NCI-H526 (cell line): ENCODE data around the gene SPATC1L.
"Not testable (repeated sequence)": the region's sequence is repeated elsewhere in the genome, so short reads cannot be mapped to it uniquely, and the experiment has no call there.

Experiments
- DNase-seq, 2 experiments: peaks; one replicate each; lab custom pipeline; 2025; lab: John Stamatoyannopoulos, UW

The SPATC1L gene

DNA sequence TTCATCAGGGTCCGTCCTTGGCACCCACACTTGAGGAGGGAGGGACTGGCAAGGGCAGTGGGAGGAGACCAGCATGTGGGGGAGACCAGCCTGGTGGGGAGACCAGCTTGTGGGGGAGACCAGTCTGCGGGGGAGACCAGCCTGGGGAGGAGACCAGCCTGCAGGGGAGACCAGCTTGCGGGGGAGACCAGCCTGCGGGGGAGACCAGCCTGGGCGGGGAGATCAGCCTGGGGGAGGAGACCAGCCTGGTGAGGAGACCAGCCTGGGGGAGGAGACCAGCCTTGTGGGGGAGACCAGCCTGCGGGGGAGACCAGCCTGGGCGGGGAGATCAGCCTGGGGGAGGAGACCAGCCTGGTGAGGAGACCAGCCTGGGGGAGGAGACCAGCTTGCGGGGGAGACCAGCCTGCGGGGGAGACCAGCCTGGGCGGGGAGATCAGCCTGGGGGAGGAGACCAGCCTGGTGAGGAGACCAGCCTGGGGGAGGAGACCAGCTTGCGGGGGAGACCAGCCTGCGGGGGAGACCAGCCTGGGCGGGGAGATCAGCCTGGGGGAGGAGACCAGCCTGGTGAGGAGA lies 836 bp downstream of the SPATC1L start:
- DNase-seq: peak in 1 of 2 experiments; percentile 15

DNA sequence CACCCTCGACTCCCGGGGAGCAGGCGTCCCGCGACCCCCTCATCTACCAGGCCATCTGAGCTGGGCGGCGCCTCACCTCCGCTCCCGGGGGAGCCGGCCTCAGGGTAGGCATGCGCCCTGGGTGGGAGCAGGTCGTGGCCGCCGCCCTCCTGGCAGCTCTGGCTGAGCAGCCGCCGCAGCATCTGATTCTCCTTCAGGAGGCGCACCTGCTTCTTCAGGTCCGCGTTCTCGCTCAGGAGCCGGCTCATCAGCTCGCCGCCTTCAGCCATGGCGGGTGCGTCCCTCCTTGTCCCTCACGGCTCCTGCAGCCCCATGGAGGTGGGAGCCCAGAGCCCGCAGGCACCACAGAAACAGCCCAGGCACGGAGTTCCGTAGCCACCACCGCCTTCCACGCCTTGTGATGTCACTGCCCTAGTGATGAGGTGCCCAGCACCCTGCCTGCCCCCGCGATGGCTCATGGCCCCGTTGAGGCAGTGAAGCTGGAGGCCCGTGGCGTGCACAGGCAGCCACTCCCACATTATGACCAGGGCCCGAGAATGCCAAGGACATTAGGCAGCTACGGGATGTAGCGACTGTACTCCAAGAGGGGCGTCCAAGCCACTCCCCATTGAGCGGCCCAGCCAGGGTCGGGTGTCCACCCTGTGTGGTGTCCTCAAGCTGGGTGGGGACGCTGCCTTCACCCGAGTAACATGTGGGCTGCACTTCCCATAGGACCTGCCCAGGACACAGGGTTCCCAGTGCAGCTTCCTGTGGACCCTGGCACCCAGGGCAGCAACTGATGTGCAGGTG lies 1.5 kb downstream of the SPATC1L start:
- DNase-seq: no peak

DNA sequence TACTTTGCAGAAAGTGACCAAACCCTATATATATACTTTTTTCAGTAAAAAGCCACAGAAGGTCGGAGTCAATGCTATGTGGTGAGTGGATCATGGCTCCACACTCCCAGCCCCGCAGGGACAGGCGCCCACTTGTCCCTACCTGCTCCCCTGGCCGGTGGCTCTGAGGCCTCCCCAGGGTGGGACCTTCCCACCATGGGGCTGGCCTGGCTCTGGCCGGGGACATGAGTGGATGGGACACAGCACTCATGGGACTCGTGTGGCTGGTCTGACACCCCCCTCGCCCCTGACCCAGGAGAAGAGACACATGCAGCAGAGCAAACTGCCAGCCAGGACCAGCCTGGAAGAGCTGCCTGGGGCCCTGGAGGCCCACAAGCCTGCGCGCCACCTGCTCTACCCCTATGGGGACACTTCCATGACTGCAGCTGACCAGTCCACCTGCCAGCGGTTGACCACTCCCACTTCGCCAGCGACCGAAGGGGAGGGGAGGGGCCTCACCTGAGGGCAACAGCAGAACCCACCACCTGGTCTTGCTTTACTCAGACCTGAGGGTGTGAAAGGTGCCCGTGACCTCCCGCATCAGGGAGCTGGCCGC lies 2.2 kb downstream of the SPATC1L start:
- no peak for DNase-seq

DNA sequence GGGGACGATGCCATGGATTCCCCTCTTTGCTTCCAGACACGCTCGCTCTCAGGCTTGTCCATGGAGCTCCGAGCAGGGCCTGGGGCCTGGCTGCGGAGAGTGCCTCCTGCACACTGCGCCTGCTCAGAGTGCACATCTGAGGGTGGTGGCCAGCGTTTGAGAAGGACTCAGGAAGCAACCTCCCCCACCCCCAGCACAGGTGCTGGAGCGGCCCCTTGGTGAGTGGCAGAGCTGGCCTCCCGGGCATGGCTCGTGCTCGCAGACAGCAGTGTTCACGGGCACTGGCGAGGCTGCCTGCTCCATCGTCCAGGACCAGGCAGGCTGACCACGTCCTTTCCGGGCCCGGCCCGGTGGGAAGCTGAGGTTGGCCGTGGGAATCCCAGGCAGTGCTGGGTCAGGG lies 2.8 kb downstream of the SPATC1L start:
- DNase-seq: no peak

DNA sequence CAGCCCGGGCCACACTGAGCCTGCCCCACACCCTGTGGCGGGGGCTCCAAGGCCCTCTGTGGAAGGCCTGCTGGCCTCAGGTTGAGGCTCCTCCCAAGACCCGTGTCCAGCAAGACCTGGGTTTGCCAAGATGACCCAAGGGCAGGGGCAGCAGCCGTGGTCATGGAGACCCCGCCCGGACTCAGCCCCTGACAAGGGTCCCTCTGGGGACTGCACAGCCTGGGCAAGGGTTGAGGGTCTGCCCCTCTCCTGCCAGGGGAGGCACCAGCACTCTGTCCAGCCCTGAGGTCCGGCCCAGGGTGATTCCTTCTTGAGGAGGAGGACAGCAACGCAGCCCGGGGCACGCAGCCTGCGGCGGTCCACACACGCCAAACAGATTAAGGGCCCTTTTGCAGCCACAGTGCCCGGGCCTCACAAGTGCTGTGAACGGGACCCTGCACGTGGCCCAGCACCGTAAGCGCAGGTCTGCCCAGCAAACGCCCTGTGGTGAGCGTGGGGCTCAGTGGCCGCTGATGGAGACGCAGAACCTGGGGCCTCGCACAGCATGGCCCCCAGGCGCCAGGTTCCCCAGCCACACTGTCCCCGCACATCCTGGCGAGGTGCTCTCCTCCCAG lies 3.4 kb downstream of the SPATC1L start:
- no peak for DNase-seq

DNA sequence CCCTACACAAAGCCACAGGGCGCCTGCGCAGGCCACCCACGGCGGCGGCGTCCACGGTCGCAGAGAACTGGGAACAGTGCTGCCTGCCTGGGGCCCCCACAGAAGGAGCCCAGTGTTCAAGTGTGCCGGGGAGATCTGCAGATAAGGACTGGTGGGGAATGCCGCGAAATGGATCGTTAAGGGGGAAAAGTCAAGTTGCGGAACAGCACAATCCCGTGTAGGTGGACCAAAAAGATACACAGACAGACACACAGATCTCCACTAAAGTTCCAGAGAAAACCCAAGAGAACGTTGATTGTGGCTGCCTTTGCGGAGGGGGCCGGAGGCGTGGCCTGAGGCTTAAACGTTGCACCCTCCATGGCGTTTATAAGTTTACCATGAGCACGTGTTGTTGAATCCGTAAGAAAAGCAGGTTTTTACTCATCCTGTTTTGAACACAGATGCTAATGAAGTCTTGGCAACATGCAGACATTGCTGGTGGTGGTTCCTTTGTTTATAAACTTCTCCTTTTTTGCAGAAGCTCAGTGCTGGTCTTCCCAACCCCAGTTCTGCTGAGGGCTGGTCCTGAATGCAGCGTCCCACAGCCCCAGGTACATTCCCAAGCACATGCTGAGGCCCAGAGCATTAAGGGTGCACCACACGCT lies 4.1 kb downstream of the SPATC1L start:
- DNase-seq: no peak

DNA sequence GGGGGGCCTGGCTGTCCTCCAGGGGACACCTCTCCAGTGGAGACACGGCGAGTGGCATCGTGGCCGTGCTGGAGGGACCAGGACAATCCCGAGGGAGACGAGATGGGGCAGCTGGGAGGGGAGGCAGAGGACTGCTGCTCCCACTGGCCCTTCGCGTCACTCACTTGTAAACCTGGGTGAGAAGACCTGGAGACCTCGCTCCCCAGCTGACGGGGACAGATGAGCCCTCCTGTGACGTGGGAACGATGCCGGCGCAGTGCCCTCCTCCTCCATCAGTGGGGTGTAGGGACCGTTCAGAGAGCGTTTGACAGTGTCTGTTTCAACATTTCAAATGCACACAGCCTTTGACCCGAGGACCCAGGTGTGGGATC lies 4.6 kb downstream of the SPATC1L start:
- DNase-seq: no peak

DNA sequence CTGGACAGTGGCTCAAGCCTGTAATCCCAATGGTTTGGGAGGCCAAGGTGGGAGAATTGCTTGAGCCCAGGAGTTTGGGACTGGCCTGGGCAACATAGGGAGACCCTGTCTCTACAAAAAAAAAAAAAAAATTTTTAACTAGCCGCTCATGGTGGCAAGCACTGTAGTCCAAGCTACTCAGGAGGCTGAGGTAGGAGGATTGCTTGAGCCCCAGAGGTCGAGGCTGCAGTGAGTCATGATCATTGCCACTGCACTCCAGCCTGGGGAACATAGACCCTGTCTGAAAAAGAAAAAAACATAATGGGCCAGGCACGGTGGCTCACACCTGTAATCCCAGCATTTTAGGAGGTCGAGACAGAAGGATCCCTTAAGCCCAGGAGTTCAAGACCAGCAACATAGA lies 5.3 kb downstream of the SPATC1L start:
- DNase-seq: no peak

DNA sequence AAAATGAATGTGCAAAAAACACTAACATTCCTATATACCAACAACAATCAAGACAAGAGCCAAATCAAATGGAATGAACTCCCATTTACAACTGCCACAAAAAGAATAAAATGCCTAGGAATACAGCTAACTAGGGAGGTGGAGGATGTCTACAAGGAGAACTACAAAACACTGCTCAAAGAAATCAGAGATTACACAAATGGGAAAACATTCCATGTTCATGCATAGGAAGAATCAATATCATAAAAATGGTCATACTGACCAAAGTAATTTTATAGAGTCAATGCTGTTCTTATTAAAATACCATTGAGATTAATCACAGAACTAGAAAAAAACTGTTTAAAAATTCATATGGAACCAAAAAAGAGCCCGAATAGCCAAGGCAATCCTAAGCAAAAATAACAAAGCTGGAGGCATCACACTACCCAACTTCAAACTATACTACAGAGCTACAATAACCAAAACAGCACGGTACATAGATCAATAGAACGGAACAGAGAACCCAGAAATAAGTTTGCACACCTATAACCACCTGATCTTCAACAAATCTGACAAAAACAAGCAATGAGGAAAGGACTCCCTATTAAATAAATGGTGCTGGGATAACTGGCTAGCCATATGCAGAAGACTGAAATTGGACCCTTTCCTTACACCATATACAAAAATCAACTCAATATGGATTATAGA lies 7.7 kb downstream of the SPATC1L start:
- DNase-seq: not testable (repeated sequence)

DNA sequence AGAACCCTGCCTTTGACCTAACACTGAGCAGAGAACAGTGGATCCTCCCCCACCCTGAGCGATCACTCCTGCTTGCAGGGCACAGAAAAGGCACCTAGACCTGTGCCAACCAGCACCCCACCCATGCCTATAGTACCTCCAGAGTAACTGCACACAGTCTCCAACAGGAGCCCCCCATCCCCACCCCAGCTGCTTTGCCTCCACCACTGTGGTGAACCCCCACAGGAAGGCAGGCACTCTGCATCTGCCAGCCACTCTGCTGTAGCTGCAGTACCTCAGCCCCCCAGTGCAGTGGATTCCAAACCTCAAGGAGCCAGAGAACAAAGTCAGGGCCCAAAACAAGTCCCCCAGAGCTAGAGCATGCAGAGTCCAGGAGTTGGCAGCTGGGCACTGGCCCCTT lies 10.7 kb downstream of the SPATC1L start:
- no peak for DNase-seq

DNA sequence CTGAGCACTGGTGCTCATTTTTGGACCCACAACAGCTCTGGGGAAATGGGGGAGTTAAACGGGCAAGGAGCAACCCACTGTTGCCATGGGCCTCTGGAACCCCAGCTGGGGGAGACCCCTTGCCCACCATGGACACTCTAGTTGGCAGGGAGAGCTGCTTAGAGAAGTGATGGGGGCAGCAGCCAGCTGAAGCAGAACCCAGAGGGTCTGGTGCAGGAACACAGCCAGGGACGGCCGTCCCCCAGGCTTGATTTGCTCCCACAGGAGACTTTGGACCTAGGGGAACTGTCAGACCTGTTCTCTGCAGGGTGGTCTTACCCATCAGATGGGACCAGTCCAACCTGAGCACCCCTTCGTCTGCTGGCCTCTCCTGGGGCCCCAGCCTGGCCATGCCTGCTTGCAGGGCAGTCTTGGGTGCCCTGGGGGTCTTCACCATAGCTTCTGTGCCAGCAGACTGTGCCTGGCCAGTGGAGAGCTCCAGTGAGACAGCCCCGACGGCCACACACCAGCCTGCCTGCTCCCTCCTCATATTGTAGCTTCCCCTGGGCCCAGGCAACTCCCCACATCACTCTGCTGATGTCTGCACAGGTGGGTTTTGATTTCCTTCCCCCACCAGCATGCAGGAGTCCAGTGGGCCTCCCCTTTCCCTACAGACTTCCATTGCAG lies 11.3 kb downstream of the SPATC1L start:
- DNase-seq: no peak

DNA sequence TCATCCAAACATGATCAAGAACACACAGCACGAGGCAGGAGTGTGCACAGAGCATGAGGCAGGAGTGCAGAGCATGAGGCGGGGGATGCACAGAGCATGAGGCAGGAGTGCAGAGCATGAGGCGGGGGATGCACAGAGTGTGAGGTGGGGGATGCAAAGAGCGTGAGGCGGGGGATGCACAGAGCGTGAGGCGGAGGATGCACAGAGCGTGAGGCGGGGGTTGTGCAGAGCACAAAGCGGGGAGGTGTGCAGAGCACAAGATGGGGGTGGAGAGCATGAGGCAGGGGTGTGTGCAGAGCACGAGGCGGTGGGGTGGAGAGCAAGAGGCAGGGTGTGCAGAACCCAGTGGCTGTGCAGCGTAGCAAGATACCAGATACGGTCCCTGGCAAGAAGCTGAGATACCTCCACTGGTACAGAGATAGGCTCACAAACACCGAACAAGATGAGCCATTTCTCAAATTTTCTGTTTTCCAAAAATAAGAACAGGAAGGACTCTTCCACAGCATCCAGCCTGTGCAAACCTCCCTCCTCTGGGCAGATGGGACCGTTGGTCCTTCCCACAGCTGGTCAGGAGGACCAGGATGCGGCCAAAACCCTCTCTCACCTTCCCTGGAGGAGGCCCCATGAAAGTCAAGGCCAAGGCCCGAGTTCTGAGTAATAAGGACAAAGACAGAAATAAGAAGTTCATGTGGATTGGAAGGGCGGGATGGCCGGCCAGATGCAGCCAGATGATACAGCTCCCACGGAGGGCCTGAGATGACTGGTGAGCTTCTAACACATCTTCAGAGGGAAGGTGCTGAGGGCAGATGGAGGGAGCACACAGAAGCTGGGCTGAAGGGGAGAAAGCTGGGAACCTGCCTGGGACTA lies 12.0 kb downstream of the SPATC1L start:
- no peak for DNase-seq

DNA sequence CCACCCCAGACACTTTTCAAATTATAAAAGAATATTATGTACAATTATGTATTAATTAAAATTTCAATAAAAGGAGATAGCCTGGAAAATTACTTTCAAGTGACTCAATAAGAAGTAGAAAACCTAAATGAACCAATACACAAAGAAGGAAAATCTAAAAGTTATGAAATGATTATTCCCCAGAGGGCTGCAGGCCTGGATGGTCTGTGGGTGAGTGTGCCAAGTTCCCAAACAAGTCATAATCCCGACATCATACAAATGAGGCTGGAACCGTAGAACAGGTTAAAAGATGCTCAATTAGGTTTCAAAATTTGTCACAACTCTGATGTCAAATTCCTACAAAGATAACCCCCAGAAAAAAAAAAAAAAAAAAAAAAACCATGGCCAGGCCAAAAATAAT lies 12.7 kb downstream of the SPATC1L start:
- DNase-seq: no peak

DNA sequence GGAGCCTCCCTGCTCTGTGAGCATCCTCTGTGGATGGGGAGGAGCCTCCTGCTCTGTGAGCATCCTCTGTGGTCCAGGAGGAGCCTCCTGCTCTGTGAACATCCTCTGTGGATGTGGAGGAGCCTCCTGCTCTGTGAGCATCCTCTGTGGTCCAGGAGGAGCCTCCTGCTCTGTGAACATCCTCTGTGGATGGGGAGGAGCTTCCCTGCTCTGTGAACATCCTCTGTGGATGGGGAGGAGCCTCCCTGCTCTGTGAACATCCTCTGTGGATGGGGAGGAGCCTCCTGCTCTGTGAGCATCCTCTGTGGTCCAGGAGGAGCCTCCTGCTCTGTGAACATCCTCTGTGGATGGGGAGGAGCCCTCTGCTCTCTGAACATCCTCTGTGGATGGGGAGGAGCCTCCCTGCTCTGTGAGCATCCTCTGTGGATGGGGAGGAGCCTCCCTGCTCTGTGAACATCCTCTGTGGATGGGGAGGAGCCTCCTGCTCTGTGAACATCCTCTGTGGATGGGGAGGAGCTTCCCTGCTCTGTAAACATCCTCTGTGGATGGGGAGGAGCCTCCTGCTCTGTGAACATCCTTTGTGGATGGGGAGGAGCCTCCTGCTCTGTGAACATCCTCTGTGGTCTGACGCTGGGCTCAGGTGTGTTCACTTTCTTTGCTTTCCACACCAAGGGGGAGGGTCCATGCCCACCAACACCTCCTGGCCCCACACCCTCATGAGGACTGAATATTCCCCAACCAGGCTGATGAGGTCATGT lies 13.6 kb downstream of the SPATC1L start:
- not testable (repeated sequence) for DNase-seq

DNA sequence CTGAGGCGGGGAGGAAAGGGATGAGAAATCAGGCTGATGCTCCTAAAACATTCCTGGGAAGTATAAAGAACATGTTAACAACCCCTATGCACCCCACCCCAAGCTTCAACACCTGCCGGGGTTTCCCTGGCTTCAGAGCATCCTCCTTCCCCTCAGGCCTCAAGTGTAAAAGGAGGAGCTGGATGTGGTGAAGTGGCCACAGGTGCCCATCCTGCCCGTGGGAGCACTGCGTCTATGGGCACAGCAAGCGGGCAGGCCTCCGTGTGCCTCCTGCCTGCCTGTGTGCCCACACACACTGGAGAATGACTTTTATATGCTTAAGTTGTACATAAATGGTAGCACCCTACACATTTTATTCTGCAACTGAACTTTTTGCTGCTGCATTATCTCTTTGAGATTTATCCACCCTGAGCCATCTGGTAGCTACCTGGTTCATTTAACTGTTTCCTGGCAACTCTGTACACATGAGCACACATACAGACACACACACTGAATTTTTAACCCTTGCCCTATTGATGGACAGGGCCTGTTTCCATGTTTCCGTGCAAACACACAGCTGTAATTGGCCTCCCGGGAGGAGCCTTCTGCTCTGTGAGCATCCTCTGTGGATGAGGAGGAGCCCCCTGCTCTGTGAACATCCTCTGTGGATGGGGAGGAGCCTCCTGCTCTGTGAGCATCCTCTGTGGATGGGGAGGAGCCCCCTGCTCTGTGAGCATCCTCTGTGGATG lies 15.4 kb downstream of the SPATC1L start:
- DNase-seq: no peak

DNA sequence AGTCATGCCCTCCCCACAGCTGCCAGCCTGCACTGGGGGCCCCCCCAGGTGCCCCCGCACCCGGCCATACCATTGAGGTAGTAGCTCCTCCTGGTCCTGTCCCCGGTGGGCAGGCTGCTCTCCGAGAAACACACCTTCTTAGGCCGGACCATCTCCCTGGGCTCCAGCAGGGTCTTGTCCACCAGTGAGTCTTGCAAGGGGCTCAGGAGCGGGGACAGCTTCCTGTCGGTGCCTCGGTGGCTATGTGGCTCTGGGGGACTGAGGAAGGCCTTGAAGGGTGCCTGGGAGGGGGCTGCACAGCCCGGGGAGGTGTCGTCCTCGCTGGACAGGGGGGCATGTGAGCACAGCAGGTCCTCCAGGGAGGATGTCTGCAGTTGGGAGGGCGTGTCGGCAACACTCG lies 16.0 kb downstream of the SPATC1L start:
- DNase-seq: no peak

DNA sequence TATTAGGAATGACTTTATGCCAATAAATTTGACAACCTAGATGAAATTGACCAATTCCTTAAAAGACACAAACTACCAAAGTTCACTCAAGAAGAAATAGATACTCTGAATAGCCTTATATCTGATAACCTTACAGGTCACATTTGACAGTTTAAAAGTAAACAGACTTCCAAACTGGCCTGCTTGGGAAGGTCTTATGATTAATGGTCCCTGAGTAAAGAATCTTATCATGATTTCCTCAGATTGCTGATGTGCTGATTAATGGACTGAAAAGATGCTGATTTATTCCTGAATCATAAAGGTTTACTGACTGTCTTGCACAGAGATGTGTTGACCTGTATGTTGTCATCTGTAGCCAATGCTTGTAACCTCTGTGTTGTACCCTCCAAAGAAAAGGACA lies 19.2 kb downstream of the SPATC1L start:
- no peak for DNase-seq

DNA sequence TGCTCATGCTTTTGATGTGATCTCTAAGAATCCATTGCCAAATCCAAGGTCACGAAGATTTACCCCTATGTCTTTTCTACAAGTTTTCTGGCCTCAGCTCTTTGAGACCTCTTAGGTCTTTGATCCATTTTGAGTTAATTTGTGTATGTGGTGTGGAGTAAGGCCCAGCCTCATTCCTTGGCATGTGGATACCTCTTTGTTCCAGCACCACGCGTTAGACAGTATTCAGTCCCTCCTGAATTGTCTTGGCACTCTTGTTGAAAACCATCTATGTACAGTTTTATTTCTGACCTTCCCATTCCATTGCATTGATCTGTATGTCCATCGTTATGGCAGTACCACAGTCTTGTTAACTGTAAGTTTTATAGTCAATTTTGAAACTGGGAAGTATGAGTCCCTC lies 20.9 kb downstream of the SPATC1L start:
- DNase-seq: no peak
